HG03558 (cell line): ENCODE data around the gene FBXO44.
"Not testable (repeated sequence)": the region's sequence is repeated elsewhere in the genome, so short reads cannot be mapped to it uniquely, and the experiment has no call there.

Experiments
- ATAC-seq: cut with Tn5 transposase; IDR thresholded peaks from one replicate; pipeline ENCODE4 v1.9.1; 2021; ENCODE audit warnings: moderate number of reproducible peaks; ENCODE audit not compliant: unreplicated experiment; ENCODE audit errors: extremely low read depth

The FBXO44 gene

GRCh38 chr1:11638121-11638520, 16.6 kb upstream of the FBXO44 start:
- ATAC-seq: no peak

- no peak for ATAC-seq
These were observed 15.3 kb upstream of the FBXO44 start for GRCh38 chr1:11639372-11639771.

- ATAC-seq: no peak
These were observed 14.6 kb upstream of the FBXO44 start for GRCh38 chr1:11640101-11640500.

GRCh38 chr1:11640944-11641343, 13.7 kb upstream of the FBXO44 start:
- ATAC-seq: no peak

- ATAC-seq: no peak
These were observed 12.8 kb upstream of the FBXO44 start for GRCh38 chr1:11641776-11642305.

GRCh38 chr1:11642418-11643017, 12.2 kb upstream of the FBXO44 start:
- not testable (repeated sequence) for ATAC-seq

- ATAC-seq: no peak
These were observed 10.9 kb upstream of the FBXO44 start for GRCh38 chr1:11643782-11644181.

- ATAC-seq: no peak
These were observed 9.4 kb upstream of the FBXO44 start for GRCh38 chr1:11645270-11645669.

GRCh38 chr1:11645670-11646265, 8.9 kb upstream of the FBXO44 start:
- ATAC-seq: no peak

- no peak for ATAC-seq
These were observed 8.4 kb upstream of the FBXO44 start for GRCh38 chr1:11646317-11646716.

- ATAC-seq: no peak
These were observed 7.3 kb upstream of the FBXO44 start for GRCh38 chr1:11647333-11647732.

GRCh38 chr1:11648039-11648438, 6.6 kb upstream of the FBXO44 start:
- no peak for ATAC-seq

- ATAC-seq: no peak
These were observed 5.9 kb upstream of the FBXO44 start for GRCh38 chr1:11648732-11649158.

- no peak for ATAC-seq
These were observed 5.4 kb upstream of the FBXO44 start for GRCh38 chr1:11649237-11649623.

GRCh38 chr1:11649624-11650330, 4.9 kb upstream of the FBXO44 start:
- no peak for ATAC-seq

GRCh38 chr1:11650331-11650991, 4.2 kb upstream of the FBXO44 start:
- ATAC-seq: no peak

- no peak for ATAC-seq
These were observed 3.7 kb upstream of the FBXO44 start for GRCh38 chr1:11651017-11651416.

- no peak for ATAC-seq
These were observed 2.4 kb upstream of the FBXO44 start for GRCh38 chr1:11652203-11652780.

- no peak for ATAC-seq
These were observed 1.4 kb upstream of the FBXO44 start for GRCh38 chr1:11653101-11653860.

GRCh38 chr1:11653861-11654136, 878 bp upstream of the FBXO44 start:
- ATAC-seq: no peak
